H1 (cell line): ENCODE data around the gene TMUB1. TPM values are rescaled to one million over a fixed set of nuclear protein-coding genes. Genes with fewer than 3 reads are reported as not detected.

Source experiments
- CTCF ChIA-PET: fragments of 300-600 bp; sonication (Branson Sonifier 250); formaldehyde crosslinking; loops from one replicate; lab custom pipeline; 2021; ENCODE audit not compliant: partially characterized antibody; lab: Charles Lee
- POLR2A ChIA-PET: fragments of 300-600 bp; sonication (Branson Sonifier 250); formaldehyde crosslinking; loops from one replicate; lab custom pipeline; 2021; ENCODE audit warnings: inconsistent platforms; ENCODE audit not compliant: partially characterized antibody; lab: Charles Lee
- DNase-seq, 2 experiments: peaks; one replicate each; pipeline versions ENCODE4 v3.0.0 to v3.0.0-alpha.2; 2010 to 2022; ENCODE audit warnings: low spot score in 2 of 2, low read depth in 1 of 2, mixed read lengths in 1 of 2
- FAIRE-seq: peaks from 2 replicates; lab custom pipeline; 2011; peaks lifted over from hg19 to GRCh38; lab: Jason Lieb, UNC
- H2AFZ ChIP-seq: 2 replicates; pipeline ENCODE4 v1.8.1; 2012; ENCODE audit warnings: low read length, inconsistent platforms
- H2AK5ac ChIP-seq: 2 replicates; pipeline ENCODE4 v1.6.1; 2013; ENCODE audit warnings: low read depth, low read length
- H2BK120ac ChIP-seq: replicated peaks from 2 replicates; pipeline ENCODE3; 2013; ENCODE audit warnings: low read depth, low read length, inconsistent platforms
- H2BK12ac ChIP-seq: 2 replicates; pipeline ENCODE4 v1.6.1; 2013; ENCODE audit warnings: low read depth, low read length
- H2BK15ac ChIP-seq: 2 replicates; pipeline ENCODE4 v1.6.1; 2013; ENCODE audit warnings: low read length
- H2BK20ac ChIP-seq: 2 replicates; pipeline ENCODE4 v1.6.1; 2013; ENCODE audit warnings: low read length
- H2BK5ac ChIP-seq: 2 replicates; pipeline ENCODE4 v1.6.1; 2013; ENCODE audit warnings: low read depth, low read length
- H3K14ac ChIP-seq: 2 replicates; pipeline ENCODE4 v1.6.1; 2013; ENCODE audit warnings: inconsistent platforms; ENCODE audit not compliant: insufficient read length
- H3K18ac ChIP-seq: 2 replicates; pipeline ENCODE4 v1.6.1; 2013; ENCODE audit warnings: low read length; ENCODE audit errors: extremely low read depth
- H3K23ac ChIP-seq: 2 replicates; pipeline ENCODE4 v1.6.1; 2013; ENCODE audit warnings: inconsistent platforms; ENCODE audit not compliant: insufficient read length
- H3K23me2 ChIP-seq: 2 replicates; pipeline ENCODE4 v1.6.1; 2013; ENCODE audit warnings: low read depth, low read length
- H3K27ac ChIP-seq: 2 replicates; pipeline ENCODE4 v1.6.1; 2011; ENCODE audit warnings: low read depth, low read length, inconsistent platforms
- H3K27me3 ChIP-seq, 4 experiments: replicated peaks in 1 of 4; 1 replicate in 1 of 4; 2 replicates in 3 of 4; pipeline versions ENCODE4 v1.6.1 to v1.8.1; 2011 to 2013; ENCODE audit warnings: low read length in 3 of 4, mild to moderate bottlenecking in 3 of 4, inconsistent platforms in 2 of 4, mixed read lengths in 2 of 4, moderate library complexity in 1 of 4; ENCODE audit not compliant: control insufficient read depth in 3 of 4, insufficient read depth in 3 of 4; ENCODE audit errors: extremely low read depth in 1 of 4
- H3K36me3 ChIP-seq, 4 experiments: 2 replicates each; pipeline versions ENCODE4 v1.6.1 to v1.8.1; 2011 to 2013; ENCODE audit warnings: mild to moderate bottlenecking in 4 of 4, low read length in 3 of 4, moderate library complexity in 2 of 4, control low read depth in 1 of 4, inconsistent platforms in 1 of 4; ENCODE audit not compliant: insufficient read depth in 4 of 4, control insufficient read depth in 2 of 4
- H3K4ac ChIP-seq: replicated peaks from 2 replicates; pipeline ENCODE3; 2013; ENCODE audit warnings: low read length, low read depth, mixed read lengths, inconsistent platforms; ENCODE audit not compliant: insufficient read length
- H3K4me1 ChIP-seq, 4 experiments: replicated peaks in 1 of 4; 1 replicate in 1 of 4; 2 replicates in 3 of 4; pipeline versions ENCODE4 v1.6.1 to v1.8.1; 2011 to 2013; ENCODE audit warnings: low read length in 3 of 4, inconsistent platforms in 2 of 4, mixed read lengths in 1 of 4; ENCODE audit not compliant: insufficient read depth in 4 of 4, control insufficient read depth in 3 of 4
- H3K4me2 ChIP-seq, 2 experiments: 2 replicates each; pipeline versions ENCODE4 v1.6.1 to v1.8.1; 2011 to 2013; ENCODE audit warnings: low read depth in 2 of 2, low read length in 2 of 2, control low read depth in 1 of 2, inconsistent platforms in 1 of 2, mild to moderate bottlenecking in 1 of 2; ENCODE audit not compliant: insufficient read depth in 1 of 2
- H3K4me3 ChIP-seq, 4 experiments: fragments of 200-600, 300-600 bp in 1 of 4; sonication (generic), shearing (Covaris generic), sonication (Bioruptor Twin) in 1 of 4; 2 replicates each; pipeline versions ENCODE4 v1.5.1 to v1.8.1; 2011 to 2016; ENCODE audit warnings: low read length in 4 of 4, low read depth in 3 of 4, control low read depth in 2 of 4, inconsistent platforms in 2 of 4, mild to moderate bottlenecking in 2 of 4, mixed read lengths in 1 of 4, moderate library complexity in 1 of 4; ENCODE audit not compliant: insufficient read depth in 2 of 4; ENCODE audit errors: extremely low read depth in 1 of 4
- H3K56ac ChIP-seq: replicated peaks from 2 replicates; pipeline ENCODE3; 2013; ENCODE audit warnings: low read depth, mild to moderate bottlenecking, mixed read lengths, low read length, inconsistent platforms; ENCODE audit not compliant: insufficient read length
- H3K79me1 ChIP-seq: 2 replicates; pipeline ENCODE4 v1.6.1; 2013; ENCODE audit warnings: low read depth, low read length, control low read depth
- H3K79me2 ChIP-seq, 2 experiments: 2 replicates each; pipeline versions ENCODE4 v1.6.1 to v1.8.1; 2012 to 2013; ENCODE audit warnings: low read length in 2 of 2, mild to moderate bottlenecking in 2 of 2, inconsistent platforms in 1 of 2; ENCODE audit not compliant: insufficient read depth in 2 of 2, control insufficient read depth in 1 of 2
- H3K9ac ChIP-seq, 4 experiments: replicated peaks in 1 of 4; 1 replicate in 1 of 4; 2 replicates in 3 of 4; pipeline versions ENCODE4 v1.6.1 to v1.8.1; 2011 to 2013; ENCODE audit warnings: low read depth in 3 of 4, low read length in 3 of 4, control low read depth in 2 of 4, mild to moderate bottlenecking in 2 of 4, moderate library complexity in 2 of 4, inconsistent platforms in 1 of 4; ENCODE audit errors: extremely low read depth in 1 of 4
- H3K9me3 ChIP-seq, 2 experiments: 2 replicates each; pipeline versions ENCODE4 v1.6.1 to v1.8.1; 2012 to 2013; ENCODE audit warnings: mild to moderate bottlenecking in 2 of 2, moderate library complexity in 2 of 2, control low read depth in 1 of 2, inconsistent platforms in 1 of 2, low read depth in 1 of 2, low read length in 1 of 2, mixed read lengths in 1 of 2; ENCODE audit not compliant: insufficient read depth in 2 of 2
- H4K20me1 ChIP-seq, 2 experiments: replicated peaks in 1 of 2; 2 replicates each; pipeline versions ENCODE3 to v1.8.1; 2011 to 2013; ENCODE audit warnings: inconsistent platforms in 2 of 2, low read length in 2 of 2, mild to moderate bottlenecking in 1 of 2; ENCODE audit not compliant: insufficient read depth in 2 of 2, control insufficient read depth in 1 of 2
- H4K5ac ChIP-seq: 2 replicates; pipeline ENCODE4 v1.6.1; 2013; ENCODE audit warnings: low read length, low read depth, mixed read lengths, inconsistent platforms; ENCODE audit not compliant: insufficient read length
- H4K8ac ChIP-seq: 2 replicates; pipeline ENCODE4 v1.8.0; 2013; ENCODE audit warnings: mild to moderate bottlenecking, moderate library complexity, low read length, inconsistent platforms; ENCODE audit not compliant: insufficient read depth; ENCODE audit errors: extremely low read depth
- H4K91ac ChIP-seq: replicated peaks from 2 replicates; pipeline ENCODE3; 2013; ENCODE audit warnings: low read length, mixed read lengths, inconsistent platforms; ENCODE audit not compliant: insufficient read length
- JUND ChIP-seq: IDR thresholded peaks from 2 replicates; pipeline ENCODE4 v1.6.1; 2011; ENCODE audit warnings: mild to moderate bottlenecking, improper control_type of control experiment, low read length
- POLR2A ChIP-seq, 2 experiments: IDR thresholded peaks; 1 replicate in 1 of 2; 2 replicates in 1 of 2; pipeline ENCODE4 v1.6.1; 2011; ENCODE audit warnings: low read depth in 2 of 2, low read length in 2 of 2, mild to moderate bottlenecking in 2 of 2; ENCODE audit errors: control extremely low read depth in 1 of 2
- POU5F1 ChIP-seq: IDR thresholded peaks from 2 replicates; pipeline ENCODE4 v1.6.1; 2011; ENCODE audit warnings: low read depth, mild to moderate bottlenecking, low read length, moderate library complexity
- RFX5 ChIP-seq: IDR thresholded peaks from 2 replicates; pipeline ENCODE4 v1.6.1; 2011; ENCODE audit warnings: low read depth, low read length, improper control_type of control experiment, borderline replicate concordance
- SAP30 ChIP-seq: fragments of 300-600 bp; sonication (generic); IDR thresholded peaks from 2 replicates; pipeline ENCODE4 v1.7.1; 2012; ENCODE audit warnings: low read length, moderate library complexity, mild to moderate bottlenecking, inconsistent platforms; ENCODE audit not compliant: insufficient read depth, insufficient replicate concordance
- SIN3A ChIP-seq, 2 experiments: IDR thresholded peaks in 1 of 2; conservative IDR thresholded peaks in 1 of 2; 2 replicates each; pipeline ENCODE4 v1.6.1; 2011 to 2012; ENCODE audit warnings: low read length in 2 of 2, improper control_type of control experiment in 1 of 2, low read depth in 1 of 2, mild to moderate bottlenecking in 1 of 2
- SP1 ChIP-seq: IDR thresholded peaks from 2 replicates; pipeline ENCODE4 v1.6.1; 2011; ENCODE audit warnings: low read depth, low read length
- SP2 ChIP-seq: IDR thresholded peaks from 2 replicates; pipeline ENCODE4 v1.6.1; 2012; ENCODE audit warnings: mild to moderate bottlenecking, low read length, inconsistent platforms
- SP4 ChIP-seq: IDR thresholded peaks from 2 replicates; pipeline ENCODE4 v1.6.1; 2012; ENCODE audit warnings: low read length, inconsistent platforms
- TAF7 ChIP-seq: optimal IDR thresholded peaks from 2 replicates; pipeline ENCODE3; 2011; ENCODE audit warnings: low read depth, mild to moderate bottlenecking, inconsistent platforms, low read length, moderate library complexity, borderline replicate concordance
- YY1 ChIP-seq: IDR thresholded peaks from 2 replicates; pipeline ENCODE4 v1.6.1; 2011; ENCODE audit warnings: low read depth, mild to moderate bottlenecking, low read length
- WGBS, 2 experiments: shearing (Covaris generic) in 1 of 2; methylation state at CpG; one replicate each; pipeline versions ENCODE4 v1.1.6 to v1.1.7; 2013 to 2015; ENCODE audit warnings: low lambda C conversion rate in 2 of 2, mixed read lengths in 2 of 2, inconsistent platforms in 1 of 2, low coverage in 1 of 2, missing lambda C conversion rate in 1 of 2; ENCODE audit not compliant: insufficient replicate concordance in 2 of 2, insufficient coverage in 1 of 2, insufficient read length in 1 of 2; ENCODE audit errors: extremely low coverage in 1 of 2, missing lambda C conversion rate in 1 of 2; 5-methylcytosine and 5-hydroxymethylcytosine counted together
- polyA plus RNA-seq, 7 experiments: library from polyadenylated mRNA; depleted of rRNA in 3 of 7; stranded (reverse) in 5 of 7; unstranded in 2 of 7; fragments of >200 nt in 5 of 7; fragments of 200-250 nt in 2 of 7; gene quantifications; 1 replicate in 5 of 7; 2 replicates in 1 of 7; 4 replicates in 1 of 7; pipeline versions ENCODE4 v1.2.1 to v1.2.3, GENCODE V29; 2011 to 2013; ENCODE audit warnings: missing spikeins in 2 of 7, mixed read lengths in 2 of 7
- total RNA-seq: library from RNA; stranded (reverse); fragmentation: NEBNext Ultra II Directional; extraction: Animal tissue kit (Norgen Biotek cat#: 25700); gene quantifications from 2 replicates; pipeline ENCODE4 v1.2.1, GENCODE V29; 2021

TMUB1 gene
- total and polyA plus RNA-seq, 2 of the 8 experiments (the other 6 are each of a cell fraction or from before 2014, with no cell fraction given): 41.4 to 56.2 TPM

DNA sequence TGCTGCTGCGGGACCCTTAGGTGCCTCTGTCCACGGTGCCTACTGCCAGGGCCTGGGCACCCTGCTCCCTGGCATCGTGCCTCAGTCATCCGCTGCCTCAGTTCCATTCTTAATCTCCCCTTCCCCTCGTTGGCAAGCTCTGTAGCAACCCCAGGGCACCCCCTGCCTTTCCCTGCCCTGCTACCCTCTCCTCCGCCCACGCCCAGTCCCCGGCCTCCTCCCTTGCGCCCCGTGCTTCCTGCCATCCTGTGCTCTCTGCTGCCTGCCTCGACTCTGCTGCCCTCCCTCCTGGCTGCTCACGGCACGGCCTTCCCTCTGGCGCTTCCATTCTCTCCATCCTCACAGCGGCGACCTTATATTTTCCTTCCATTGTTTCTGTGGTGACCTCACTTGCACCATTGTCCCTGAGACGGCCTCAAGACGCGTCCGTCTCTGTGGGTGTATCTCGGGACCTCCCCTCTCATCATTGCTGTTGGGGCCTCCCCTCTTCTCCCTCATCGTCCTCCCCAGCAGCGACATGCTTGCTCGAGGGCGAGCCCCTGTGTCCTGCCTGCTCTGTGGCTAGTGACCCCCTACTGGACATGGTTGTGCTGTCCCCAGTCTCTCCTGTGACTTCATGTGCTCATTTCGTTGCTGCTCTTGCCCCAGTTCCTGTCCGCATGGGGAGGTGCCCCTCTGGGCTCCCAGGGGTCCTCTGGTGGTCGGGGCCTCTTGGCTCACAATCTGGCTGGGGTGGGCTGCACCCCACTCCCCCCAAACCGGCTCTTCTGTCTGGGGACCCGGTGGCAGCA lies 38.3 kb upstream of the TMUB1 start:
- no peak overlapping the region for H4K5ac ChIP-seq
- H2BK5ac ChIP-seq: no peak overlapping the region
- peaks cover 0 to under 1% of the 10 kb centered on the region in 2 experiments; a peak in 1 of 4 replicates for H3K79me2 ChIP-seq
- peaks cover 0 to 7% (median 4%) of the 10 kb centered on the region in 4 experiments; a peak in 5 of 7 replicates for H3K27me3 ChIP-seq
- no peak overlapping the region for H2BK20ac ChIP-seq
- H4K8ac ChIP-seq: no peak overlapping the region
- H3K18ac ChIP-seq: no peak overlapping the region
- no peak overlapping the region for H3K27ac ChIP-seq
- H3K4me1 ChIP-seq: peaks cover 0 to 15% (median 3%) of the 10 kb centered on the region in 4 experiments; a peak in 6 of 7 replicates
- H3K9me3 ChIP-seq: no peaks in the 10 kb centered on the region
- POLR2A ChIA-PET: no interaction called here
- H3K36me3 ChIP-seq: peaks cover 0 to 30% (median 4%) of the 10 kb centered on the region in 4 experiments; a peak in 3 of 8 replicates
- no peaks in the 10 kb centered on the region; the same call in 1 of the 2 replicates for H3K79me1 ChIP-seq
- no peak overlapping the region for H3K4ac ChIP-seq
- no peak overlapping the region for H3K23ac ChIP-seq
- no peak overlapping the region for H3K14ac ChIP-seq
- H3K4me3 ChIP-seq: no peak overlapping the region
- no peak overlapping the region for H3K9ac ChIP-seq
- H2AFZ ChIP-seq: no peak overlapping the region
- WGBS, 2 experiments: 88% methylated on average over 27 of the region's 30 CpGs; no CpG with 5 or more reads in 1 of the 2 experiments
- no peak overlapping the region for H2BK120ac ChIP-seq
- FAIRE-seq (no peak), DNase-seq (no peak)
- H4K91ac ChIP-seq: no peak overlapping the region
- H3K4me2 ChIP-seq: no peak overlapping the region
- H3K23me2 ChIP-seq: peaks cover 5% of the 10 kb centered on the region; the same call in 1 of the 2 replicates
- no peak overlapping the region for H2BK15ac ChIP-seq
- H4K20me1 ChIP-seq: peaks cover 17 to 40% of the 10 kb centered on the region in 2 experiments
- no peak overlapping the region for H2AK5ac ChIP-seq
- no peak overlapping the region for H3K56ac ChIP-seq
- CTCF ChIA-PET: interaction anchor here (0.8 to 22.4 kb wide), 12 partner anchors 10 to 123 kb away, joined by 3 to 448 read pairs (median 7); partner anchors contain the start of genes AGAP3, GBX1 and TMUB1
- H2BK12ac ChIP-seq: no peak overlapping the region
- TF ChIP-seq TAF7: no peak
- TF ChIP-seq SP1: no peak
- TF ChIP-seq YY1: no peak
- no peak for TF ChIP-seq POU5F1
- TF ChIP-seq RFX5: no peak
- TF ChIP-seq POLR2A (IDR thresholded peaks at IDR 0.05; ENCODE audit: control extremely low read depth in 1 of 2, low read depth in 2 of 2, low read length in 2 of 2): no peak
- no peak for TF ChIP-seq SAP30
- no peak for TF ChIP-seq SIN3A (conservative IDR thresholded peaks at IDR 0.05 in 1 of 2, IDR thresholded peaks at IDR 0.05 in 1 of 2; ENCODE audit: low read depth in 1 of 2, low read length in 2 of 2)
- TF ChIP-seq JUND: no peak
- no peak for TF ChIP-seq SP4
- no peak for TF ChIP-seq SP2
